A673 (cell line): Measurements from ENCODE around the gene CTNNA1.

Source experiments
- CTCF ChIP-seq: fragments of 300-800, 200-600 bp; sonication (generic); conservative IDR thresholded peaks from 2 replicates; pipeline ENCODE4 v1.5.1; 2017; ENCODE audit warnings: low read depth, mild to moderate bottlenecking, antibody characterized with exemption, low read length, moderate library complexity, mixed read lengths
- EZH2 ChIP-seq: fragments of 200-600 bp; sonication (generic); IDR thresholded peaks from 2 replicates; pipeline ENCODE4 v1.6.1; 2017; ENCODE audit warnings: borderline replicate concordance, low read depth, mild to moderate bottlenecking, mixed read lengths, antibody characterized with exemption, low read length; ENCODE audit not compliant: poor library complexity, severe bottlenecking

- TF ChIP-seq CTCF = no peak
- no peak for TF ChIP-seq EZH2
These were observed 196.8 kb downstream of the CTNNA1 start for GRCh38 chr5:138949988-138950387.
